HG02642 (cell line): ENCODE data around the gene HSF4.

Experiments
- ATAC-seq: cut with Tn5 transposase; IDR thresholded peaks from one replicate; pipeline ENCODE4 v1.9.1; 2021; ENCODE audit warnings: mild to moderate bottlenecking; ENCODE audit not compliant: unreplicated experiment, poor library complexity

Gene HSF4

DNA sequence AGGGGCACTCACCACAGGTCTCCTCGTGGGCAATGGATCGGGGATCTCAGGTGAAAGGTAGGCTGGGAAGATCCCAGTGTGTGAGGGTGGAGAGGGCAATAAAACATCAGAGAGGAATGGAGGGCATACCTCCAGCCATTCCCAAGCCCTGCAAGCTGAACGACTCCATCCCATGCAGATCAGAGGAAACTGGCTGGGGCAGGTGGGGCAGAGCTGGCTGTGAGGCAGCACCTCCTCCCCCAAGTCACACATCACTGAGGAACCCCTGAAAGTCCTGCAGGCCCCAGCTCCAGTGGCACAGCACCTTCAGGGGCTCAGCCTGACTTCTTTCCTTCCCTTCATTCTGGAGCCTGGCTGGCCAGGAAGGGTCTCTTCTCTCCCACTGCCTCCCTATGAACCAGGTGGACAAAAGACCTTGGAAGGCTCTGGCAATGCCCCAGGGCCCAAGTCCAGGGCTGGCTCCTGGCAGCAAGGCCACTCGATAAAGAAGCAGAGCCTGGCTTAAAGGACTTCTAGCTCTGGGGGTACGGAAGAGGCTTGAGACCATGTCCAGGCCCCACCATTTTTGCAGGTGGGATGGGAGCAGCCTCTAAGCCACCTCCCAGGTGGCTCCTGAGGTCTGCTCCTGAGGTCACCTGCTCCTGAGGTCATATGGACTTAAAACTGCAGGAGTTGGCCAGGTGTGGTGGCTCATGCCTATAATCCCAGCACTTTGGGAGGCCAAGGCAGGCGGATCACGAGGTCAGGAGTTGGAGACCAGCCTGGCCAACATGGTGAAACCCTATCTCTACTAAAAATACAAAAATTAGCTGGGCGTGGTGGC is 48.9 kb downstream of the HSF4 start:
- no peak for ATAC-seq

- ATAC-seq, result no peak
Measured at GRCh38 chr16:67215706-67216105, 51.2 kb downstream of the HSF4 start.

DNA sequence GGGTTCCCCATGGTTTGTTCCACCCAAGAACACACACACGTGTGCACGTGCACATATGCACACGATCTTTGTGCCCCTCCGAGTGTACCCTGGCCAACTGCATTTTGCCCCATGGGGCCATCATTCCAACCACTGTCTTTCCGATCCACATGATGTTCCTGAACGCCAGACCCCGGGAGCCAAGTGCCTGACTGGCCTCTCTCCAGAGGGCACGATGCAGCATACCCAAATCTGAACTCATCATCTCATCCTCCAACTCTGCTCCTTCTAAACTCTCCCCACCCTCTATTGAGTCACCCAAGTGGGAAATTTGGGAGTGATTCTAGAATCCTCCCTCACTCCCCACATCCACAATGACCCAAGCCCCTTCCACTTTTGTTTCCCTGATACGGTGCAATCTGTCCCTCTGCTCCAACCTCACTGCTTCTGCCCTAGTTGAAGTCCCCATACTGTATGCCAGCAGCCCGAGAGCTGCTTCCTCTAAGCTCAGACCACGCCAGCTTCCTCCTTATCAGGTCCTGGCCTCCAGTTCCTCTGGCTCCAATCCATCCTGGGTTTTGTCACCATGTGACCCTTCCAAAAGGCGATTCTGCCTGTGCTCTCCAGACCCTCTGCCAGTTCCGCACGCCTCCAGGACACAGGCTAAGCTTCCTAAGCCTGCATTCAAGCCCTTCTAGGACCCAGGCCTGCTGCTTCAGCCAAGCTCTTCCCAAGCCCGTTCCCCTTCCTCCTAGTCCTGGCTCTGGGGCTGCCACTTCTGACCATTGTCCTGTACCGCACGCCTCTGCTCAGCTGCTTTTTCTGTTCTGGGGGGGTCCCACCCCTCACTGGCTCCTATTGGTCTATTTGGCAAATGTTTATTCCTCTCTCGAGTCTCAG is 52.3 kb downstream of the HSF4 start:
- no peak for ATAC-seq
